Measurements from ENCODE around the gene STEAP1.
A peak's percentile ranks its signal among the peaks of the same experiment; 100 is the strongest.
"Not testable (repeated sequence)": the region's sequence is repeated elsewhere in the genome, so short reads cannot be mapped to it uniquely, and the experiment has no call there.

STEAP1 gene

DNA sequence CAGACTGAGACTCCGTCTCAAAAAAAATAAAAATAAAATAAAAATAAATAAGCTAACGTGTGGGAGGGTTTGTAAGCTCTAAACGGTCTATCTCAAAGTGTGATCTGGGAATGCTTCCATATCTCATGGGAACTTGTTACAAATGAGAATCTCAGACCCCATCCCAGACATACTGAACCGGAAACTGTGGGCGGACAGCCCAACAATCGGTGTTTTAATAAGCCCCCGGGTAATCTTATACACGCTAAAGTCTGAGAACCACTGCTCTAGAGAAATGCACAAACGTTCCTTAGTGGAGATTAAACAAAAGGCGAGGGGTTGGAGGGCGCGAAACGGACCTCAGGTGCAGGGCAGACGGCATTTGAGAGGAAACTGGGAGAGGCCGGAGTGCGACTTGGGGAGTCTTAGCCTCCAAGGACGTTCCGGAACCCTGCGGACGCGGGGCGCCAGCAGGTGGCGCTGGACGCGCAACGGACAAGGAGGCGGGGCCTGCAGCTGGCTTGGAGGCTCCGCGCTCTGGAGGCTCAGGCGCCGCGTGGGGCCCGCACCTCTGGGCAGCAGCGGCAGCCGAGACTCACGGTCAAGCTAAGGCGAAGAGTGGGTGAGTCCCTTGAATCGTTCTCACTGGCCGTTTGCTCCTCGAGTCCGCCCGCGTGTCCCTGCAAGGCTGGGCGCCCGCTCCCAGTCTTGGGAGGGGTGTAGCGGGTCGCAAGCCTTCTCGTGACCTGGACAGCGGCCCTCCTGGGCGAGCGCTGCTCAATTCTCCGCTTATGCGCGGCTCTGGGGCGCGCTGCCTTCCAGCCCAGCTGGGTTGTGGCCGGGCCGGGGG, at the start of gene STEAP1:
Gene STEAP1 (plus strand): TSS at position 527 of the 829 bp plus-strand sequence. CDS start 5,320 bp downstream, outside the sequence.
- peak; percentile 86 for DNase-seq (ENCODE audit: low spot score)

- not testable (repeated sequence) for DNase-seq (ENCODE audit: low spot score)
These were observed 39.3 kb upstream of the STEAP1 start for GRCh38 chr7:90114972-90115371.

DNA sequence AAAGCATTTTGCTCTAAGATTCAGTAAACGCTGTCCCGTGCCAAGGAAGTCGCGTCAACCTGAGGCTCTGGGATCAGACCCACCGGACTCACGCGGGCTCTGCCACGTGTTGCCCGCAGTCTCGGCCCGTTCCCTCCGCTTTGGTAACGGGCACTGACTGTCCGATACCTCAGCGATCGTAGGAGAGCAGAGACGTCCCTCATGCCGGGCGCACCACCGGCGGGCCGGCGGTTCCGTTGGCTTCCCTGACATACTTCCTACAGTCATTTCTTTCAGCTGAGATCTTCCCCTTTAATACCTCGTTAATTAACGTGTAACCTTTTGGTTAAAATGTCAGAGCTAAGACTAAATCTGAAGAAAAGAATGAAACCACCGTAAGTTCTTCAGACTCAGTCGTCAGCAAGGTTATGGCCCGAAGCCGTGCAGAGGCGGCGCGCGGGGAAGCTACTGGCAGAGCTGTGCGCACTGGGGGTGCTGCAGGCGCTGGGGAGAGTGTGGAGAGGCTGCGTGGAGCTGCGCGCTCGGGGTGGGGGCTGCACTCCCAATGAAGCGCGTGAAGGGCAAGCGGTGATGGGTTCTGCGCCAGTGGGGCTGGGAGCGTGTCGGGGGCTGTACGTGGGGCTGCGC, 35.6 kb upstream of the STEAP1 start:
- not testable (repeated sequence) for DNase-seq (ENCODE audit: low spot score)

GRCh38 chr7:90119178-90119971, 34.9 kb upstream of the STEAP1 start:
- no peak for DNase-seq (ENCODE audit: low spot score)

DNA sequence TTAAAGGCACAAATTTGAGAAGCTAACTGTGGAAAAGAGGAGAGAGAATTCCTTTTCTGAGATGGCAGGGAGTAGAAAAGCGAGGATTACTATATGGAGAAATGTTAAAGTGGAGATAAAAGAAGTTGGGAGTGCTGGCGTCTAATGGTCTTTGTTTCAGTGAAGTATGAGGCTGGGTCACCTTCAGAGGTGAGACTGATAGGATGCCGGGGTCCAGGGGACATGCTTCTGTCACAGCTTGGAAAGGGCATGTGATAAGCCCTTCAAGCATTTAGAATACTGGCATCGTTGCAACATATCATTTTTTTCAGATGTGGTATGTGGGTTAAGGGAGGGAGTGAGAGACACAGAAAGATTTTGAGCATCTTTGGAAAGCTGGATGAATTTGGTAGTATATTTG, 34.1 kb upstream of the STEAP1 start:
- DNase-seq (ENCODE audit: low spot score) = not testable (repeated sequence)

DNA sequence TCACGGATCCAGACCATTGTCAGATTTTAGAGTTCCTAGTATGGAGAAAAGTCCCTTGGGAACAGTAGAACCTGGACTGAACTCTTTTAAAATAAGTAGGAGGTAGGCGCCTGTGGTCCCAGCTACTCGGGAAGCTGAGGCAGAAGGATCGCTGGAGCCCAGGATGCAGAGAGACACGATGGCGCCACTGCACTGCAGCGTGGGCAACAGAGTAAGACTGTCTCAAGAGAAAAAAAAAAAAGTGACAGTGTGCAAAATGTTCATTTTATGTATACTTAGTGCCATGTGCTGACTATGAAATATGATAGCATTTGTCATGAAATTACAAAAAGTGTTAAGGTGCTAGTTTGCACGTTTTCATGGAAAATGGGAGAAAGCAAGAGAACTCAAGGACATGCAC, 22.5 kb upstream of the STEAP1 start:
- not testable (repeated sequence) for DNase-seq (ENCODE audit: low spot score)

DNA sequence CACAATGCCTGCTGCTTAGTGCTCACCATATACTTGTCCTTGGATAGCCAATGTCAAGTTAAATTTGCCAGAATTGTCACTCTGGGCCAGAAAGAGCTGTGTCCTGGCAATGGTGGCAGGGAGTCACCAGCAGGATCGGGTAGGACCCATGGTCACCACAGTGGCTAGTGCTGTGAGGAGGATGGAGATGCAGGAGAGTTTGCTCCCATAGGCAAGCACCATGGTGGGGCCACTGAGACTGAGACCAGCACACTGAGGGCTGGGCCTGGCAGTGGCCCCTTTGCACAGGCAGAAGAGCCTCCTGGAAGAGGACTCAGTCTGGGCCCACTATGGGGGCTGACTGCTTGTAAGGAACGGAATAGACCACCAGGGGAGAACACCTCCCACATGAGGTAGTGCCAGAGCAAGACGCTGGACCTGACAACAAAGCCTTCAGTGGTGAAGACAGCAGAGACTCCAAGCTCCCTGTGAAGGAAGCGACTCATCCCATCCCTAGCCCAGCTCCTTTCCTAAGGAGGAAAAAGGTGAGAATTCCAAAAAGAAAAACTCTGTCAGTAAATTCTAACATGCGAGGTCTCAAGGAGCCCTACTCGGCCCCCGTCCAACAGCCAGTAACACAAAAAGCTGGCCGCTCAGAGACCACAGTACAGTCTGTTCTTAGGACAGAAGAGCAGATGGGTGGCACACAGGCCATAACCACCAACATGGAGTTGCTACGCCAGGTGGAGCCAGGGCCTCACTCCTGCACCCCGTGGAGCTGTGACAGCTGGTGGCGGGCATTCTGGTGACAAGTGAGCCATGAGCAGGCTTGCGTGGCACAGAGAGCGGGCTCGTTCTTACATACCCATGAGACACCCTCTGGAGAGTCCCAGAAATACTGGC, 6.9 kb upstream of the STEAP1 start:
- DNase-seq (ENCODE audit: low spot score) = not testable (repeated sequence)

GRCh38 chr7:90149428-90149827, 4.8 kb upstream of the STEAP1 start:
- DNase-seq (ENCODE audit: low spot score) = peak; percentile 3

GRCh38 chr7:90151884-90152283, 2.4 kb upstream of the STEAP1 start:
- DNase-seq (ENCODE audit: low spot score) = not testable (repeated sequence)

DNA sequence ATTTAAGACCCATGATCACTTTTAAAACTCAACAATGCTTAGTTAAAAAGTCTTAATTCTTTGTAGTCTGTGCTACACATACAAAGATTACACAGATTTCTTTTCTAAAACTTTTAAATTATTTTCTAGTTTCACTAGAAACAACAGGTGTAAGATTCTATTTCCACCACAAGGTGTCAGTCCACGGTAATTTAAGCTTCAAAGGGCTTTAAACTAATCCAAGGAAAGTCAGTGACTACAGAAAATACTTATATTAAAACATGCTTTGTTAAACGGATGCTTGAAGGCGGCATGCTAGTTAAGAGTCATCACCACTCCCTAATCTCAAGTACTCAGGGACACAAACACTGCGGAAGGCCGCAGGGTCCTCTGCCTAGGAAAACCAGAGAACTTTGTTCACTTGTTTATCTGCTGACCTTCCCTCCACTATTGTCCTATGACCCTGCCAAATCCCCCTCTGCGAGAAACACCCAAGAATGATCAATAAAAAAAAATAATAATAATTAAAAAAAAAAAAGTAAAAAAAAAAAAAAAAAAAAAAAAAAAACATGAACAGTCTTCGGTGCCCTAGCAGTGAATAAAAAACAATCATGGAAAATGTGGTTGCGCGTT, 1.5 kb upstream of the STEAP1 start:
- peak; percentile 40 for DNase-seq (ENCODE audit: low spot score)

DNA sequence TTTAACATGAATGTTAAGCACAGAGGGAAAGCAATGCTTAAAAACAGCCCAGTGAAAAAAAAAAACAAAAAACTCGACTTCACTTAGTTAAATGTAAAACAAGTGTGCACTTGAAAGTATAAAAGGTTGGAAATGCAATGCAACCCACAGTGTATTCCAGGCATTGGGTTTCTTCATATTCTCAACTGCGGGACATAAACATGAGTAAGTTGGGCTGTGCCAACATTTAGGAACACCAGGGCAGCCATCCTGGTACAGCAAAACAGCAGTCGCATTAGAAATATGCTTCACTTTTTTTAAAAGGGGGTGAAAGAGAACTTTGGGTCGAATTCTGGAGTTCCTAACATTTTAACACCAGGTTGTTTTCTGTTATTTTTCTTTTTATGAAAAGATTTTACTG, 937 bp downstream of the STEAP1 start:
- no peak for DNase-seq (ENCODE audit: low spot score)

DNA sequence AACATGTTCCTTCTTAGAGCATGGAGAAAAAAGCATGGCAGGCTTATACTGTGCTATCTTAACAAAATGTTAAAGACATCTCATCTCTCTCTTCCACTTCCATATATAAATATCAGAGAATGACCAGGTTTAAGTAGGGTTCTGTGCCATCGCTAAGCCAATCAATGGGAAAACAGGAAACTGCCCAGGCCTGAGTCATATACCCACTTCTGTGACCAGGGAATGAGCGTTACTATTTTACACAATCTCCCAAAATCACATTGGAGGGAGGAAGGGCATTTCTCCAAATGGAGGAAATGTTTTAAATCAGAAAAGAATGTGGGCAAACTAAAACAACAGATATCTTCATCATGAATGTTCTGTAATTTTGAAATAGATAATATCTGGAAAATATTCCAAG, 3.1 kb downstream of the STEAP1 start:
- DNase-seq (ENCODE audit: low spot score) = not testable (repeated sequence)

DNA sequence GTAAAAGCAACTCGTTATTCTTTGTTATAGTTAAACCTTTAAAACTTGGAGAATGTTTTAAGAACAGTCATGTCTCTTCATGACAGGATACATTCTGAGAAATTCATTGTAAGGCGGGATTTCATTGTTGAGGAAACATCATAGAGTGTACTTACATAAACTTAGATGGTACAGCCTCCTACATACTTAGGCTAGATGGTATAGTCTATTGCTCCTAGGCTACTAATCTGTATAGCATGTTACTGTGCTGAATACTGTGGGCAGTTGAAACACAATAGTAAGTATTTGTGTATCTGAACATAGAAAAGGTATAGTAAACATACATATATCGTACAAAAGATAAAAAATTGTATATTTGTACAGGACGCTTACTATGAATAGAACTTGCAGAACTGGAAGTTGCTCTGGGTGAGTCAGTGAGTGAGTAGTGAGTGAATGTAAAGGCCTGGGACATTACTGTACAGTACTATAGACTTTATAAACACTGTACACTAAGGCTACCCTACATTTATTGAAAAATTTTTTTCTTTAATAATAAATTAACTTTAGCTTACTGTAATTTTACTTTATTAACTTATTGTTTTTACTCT, 3.6 kb downstream of the STEAP1 start:
- DNase-seq (ENCODE audit: low spot score) = not testable (repeated sequence)

DNA sequence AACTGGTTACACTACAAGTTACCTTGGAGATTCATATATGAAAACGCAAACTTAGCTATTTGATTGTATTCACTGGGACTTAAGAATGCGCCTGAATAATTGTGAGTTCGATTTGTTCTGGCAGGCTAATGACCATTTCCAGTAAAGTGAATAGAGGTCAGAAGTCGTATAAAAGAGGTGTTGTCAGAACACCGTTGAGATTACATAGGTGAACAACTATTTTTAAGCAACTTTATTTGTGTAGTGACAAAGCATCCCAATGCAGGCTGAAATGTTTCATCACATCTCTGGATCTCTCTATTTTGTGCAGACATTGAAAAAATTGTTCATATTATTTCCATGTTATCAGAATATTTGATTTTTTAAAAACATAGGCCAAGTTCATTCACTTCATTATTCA, 9.3 kb downstream of the STEAP1 start:
- no peak for DNase-seq (ENCODE audit: low spot score)

GRCh38 chr7:90165724-90166123, 11.5 kb downstream of the STEAP1 start:
- DNase-seq (ENCODE audit: low spot score) = no peak

DNA sequence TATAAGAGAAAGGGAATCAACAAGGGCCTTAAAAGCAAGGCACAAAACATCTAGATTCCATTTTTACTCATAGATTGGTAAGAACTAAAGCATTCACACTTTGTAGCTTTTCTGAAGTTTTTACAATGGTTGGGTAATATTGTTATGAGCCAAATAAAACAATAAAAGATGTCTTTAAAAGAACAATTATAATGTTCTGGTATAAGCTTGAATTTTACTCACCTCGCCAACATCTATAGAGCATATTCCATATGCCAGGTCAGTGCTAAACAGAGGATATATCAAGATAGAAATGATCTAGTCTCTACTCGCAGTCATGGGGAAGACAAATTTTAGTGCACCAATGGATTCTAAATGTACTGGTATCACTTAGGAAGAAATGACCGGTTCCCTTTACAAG, 11.9 kb downstream of the STEAP1 start:
- no peak for DNase-seq (ENCODE audit: low spot score)

GRCh38 chr7:90167361-90167760, 13.1 kb downstream of the STEAP1 start:
- DNase-seq (ENCODE audit: low spot score) = no peak

- no peak for DNase-seq (ENCODE audit: low spot score)
These were observed 15.6 kb downstream of the STEAP1 start for GRCh38 chr7:90169891-90170290.

GRCh38 chr7:90172121-90172520, 17.9 kb downstream of the STEAP1 start:
- no peak for DNase-seq (ENCODE audit: low spot score)

DNA sequence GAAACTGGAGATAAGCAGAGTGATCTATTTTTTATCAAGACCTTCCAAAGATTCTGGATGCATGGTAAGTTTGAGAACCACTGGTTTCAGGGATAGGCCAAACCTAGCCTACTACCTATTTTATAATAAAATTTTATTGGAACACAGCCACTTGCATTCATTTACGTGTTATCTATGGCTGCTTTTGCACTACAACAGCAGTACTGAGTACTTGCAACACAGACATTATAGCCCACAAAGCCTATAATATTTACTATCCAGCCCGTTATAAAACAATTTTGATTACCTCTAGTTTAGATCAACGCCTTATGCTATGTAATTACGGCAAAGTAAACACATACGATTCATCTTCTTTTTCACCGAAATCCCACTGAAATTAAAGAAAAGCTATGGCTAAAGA, 18.4 kb downstream of the STEAP1 start:
- no peak for DNase-seq (ENCODE audit: low spot score)

Measured in CD4-positive, alpha-beta T cell treated with Interleukin-15 for 4 hours (primary cell).